HG03571 (cell line): ENCODE results near the gene RPP40.

ENCODE experiments used
- ATAC-seq: cut with Tn5 transposase; IDR thresholded peaks from one replicate; pipeline ENCODE4 v1.9.1; 2021; ENCODE audit not compliant: unreplicated experiment

Gene RPP40

GRCh38 chr6:4970739-4971395 lies 33.0 kb downstream of the RPP40 start:
- ATAC-seq, result no peak

GRCh38 chr6:4969609-4970285 lies 34.1 kb downstream of the RPP40 start:
- ATAC-seq, result no peak

- ATAC-seq, result no peak
These were observed 36.4 kb downstream of the RPP40 start for GRCh38 chr6:4967301-4968030.

GRCh38 chr6:4965562-4966389 lies 38.1 kb downstream of the RPP40 start:
- no peak for ATAC-seq

- ATAC-seq, result no peak
These were observed 38.9 kb downstream of the RPP40 start for GRCh38 chr6:4964675-4965561.

- ATAC-seq, result no peak
These were observed 40.9 kb downstream of the RPP40 start for GRCh38 chr6:4962905-4963304.

- ATAC-seq, result no peak
These were observed 42.3 kb downstream of the RPP40 start for GRCh38 chr6:4961322-4962168.

GRCh38 chr6:4958624-4959023 lies 45.2 kb downstream of the RPP40 start:
- no peak for ATAC-seq

- no peak for ATAC-seq
These were observed 46.2 kb downstream of the RPP40 start for GRCh38 chr6:4957521-4958231.

GRCh38 chr6:4956625-4957024 lies 47.2 kb downstream of the RPP40 start:
- no peak for ATAC-seq

- no peak for ATAC-seq
These were observed 50.4 kb downstream of the RPP40 start for GRCh38 chr6:4953440-4953839.

- no peak for ATAC-seq
These were observed 52.9 kb downstream of the RPP40 start for GRCh38 chr6:4950836-4951533.

- no peak for ATAC-seq
These were observed 53.8 kb downstream of the RPP40 start for GRCh38 chr6:4950076-4950475.

GRCh38 chr6:4948781-4949450 lies 54.9 kb downstream of the RPP40 start:
- ATAC-seq, result no peak

GRCh38 chr6:4947716-4948115 lies 56.1 kb downstream of the RPP40 start:
- ATAC-seq, result no peak

- no peak for ATAC-seq
These were observed 57.3 kb downstream of the RPP40 start for GRCh38 chr6:4946521-4946920.
